Fibroblast of mammary gland (primary cell): ENCODE data around the gene ST6GAL1.

Source experiments
- DNase-seq: peaks from one replicate; pipeline ENCODE4 v3.0.0-alpha.2; 2010; ENCODE audit warnings: low read depth
- H3K4me3 ChIP-seq: 2 replicates; pipeline ENCODE4 v1.5.1; 2011; ENCODE audit warnings: low read depth, mild to moderate bottlenecking, low read length, moderate library complexity; ENCODE audit not compliant: control insufficient read depth
- TF ChIP-seq, protein P1 (sequence below): conservative IDR thresholded peaks from 2 replicates; pipeline ENCODE4 v1.5.1; 2011; ENCODE audit warnings: low read depth, low read length, inconsistent platforms; ENCODE audit not compliant: control insufficient read depth, insufficient read depth

The ST6GAL1 gene

DNA sequence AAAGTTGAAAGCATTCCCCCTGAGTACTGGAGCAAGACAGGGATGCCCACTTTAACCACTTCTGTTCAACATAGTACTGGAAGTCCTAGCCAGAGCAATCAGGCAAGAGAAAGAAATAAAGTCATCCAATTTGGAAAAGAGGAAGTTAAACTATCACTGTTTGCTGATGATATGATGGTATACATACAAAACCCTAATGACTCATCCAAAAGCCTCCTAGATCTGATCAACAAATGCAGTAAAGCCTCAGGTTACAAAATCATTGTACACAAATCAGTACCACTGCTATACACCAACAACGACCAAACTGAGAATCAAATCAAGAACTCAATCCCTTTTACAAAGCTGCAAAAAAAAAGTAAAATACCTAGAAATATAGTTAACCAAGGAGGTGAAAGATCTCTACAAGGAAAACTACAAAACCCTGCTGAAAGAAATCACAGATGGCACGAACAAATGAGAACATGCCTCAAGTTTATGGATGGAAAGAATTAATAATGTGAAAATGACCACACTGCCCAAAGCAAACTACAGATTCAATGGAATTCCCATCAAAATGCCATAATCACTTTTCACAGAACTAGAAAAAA, 168.7 kb downstream of the ST6GAL1 start:
- TF ChIP-seq, protein P1, sequence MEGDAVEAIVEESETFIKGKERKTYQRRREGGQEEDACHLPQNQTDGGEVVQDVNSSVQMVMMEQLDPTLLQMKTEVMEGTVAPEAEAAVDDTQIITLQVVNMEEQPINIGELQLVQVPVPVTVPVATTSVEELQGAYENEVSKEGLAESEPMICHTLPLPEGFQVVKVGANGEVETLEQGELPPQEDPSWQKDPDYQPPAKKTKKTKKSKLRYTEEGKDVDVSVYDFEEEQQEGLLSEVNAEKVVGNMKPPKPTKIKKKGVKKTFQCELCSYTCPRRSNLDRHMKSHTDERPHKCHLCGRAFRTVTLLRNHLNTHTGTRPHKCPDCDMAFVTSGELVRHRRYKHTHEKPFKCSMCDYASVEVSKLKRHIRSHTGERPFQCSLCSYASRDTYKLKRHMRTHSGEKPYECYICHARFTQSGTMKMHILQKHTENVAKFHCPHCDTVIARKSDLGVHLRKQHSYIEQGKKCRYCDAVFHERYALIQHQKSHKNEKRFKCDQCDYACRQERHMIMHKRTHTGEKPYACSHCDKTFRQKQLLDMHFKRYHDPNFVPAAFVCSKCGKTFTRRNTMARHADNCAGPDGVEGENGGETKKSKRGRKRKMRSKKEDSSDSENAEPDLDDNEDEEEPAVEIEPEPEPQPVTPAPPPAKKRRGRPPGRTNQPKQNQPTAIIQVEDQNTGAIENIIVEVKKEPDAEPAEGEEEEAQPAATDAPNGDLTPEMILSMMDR: no peak
- H3K4me3 ChIP-seq: no peak overlapping the region
- DNase-seq: peak; percentile 5

DNA sequence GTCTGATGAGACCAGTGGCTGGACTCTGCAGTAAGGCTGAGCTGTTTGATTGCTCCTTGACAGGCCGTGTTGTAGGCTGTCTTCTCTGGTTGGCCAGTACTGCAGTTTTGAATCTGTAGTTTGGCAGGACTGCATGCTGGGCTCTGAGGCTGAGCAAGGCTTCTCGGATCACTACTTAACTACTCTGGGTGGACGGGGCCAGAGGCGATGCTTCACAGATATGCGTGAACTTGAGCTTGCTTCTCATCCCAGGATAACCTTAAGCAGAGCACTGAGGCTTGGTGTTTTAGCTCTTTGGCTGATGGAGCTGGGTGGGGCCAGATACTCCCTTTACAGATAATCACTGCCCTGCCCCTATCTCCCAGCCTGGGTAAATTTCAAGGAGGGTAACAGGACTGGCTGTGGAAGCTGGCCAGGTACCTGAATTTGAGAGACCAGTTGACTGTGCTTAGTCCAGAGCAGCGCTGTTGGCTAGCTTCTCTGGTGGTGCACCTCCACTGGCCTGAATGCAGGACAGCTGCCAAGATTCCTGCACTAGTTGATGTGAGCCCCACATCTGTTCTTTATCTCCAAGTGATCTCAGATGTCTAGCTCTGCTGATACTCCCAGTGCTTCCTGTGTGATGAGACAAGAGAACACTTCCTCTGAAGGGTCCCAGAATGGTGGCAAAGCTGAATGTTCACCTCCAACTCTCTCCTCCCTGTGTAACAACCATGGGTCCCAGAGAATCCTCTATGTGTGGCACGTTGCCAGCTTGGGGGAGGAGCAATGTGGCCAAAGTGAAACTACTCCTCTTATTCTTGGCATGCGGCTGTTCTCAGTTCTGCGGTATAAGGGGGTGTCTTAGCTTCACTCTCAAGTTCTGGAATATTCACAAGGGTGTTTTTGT, 171.1 kb downstream of the ST6GAL1 start:
- peak overlapping the region; percentile 33 for H3K4me3 ChIP-seq
- TF ChIP-seq, protein P1: no peak
- DNase-seq: peak; percentile 73

DNA sequence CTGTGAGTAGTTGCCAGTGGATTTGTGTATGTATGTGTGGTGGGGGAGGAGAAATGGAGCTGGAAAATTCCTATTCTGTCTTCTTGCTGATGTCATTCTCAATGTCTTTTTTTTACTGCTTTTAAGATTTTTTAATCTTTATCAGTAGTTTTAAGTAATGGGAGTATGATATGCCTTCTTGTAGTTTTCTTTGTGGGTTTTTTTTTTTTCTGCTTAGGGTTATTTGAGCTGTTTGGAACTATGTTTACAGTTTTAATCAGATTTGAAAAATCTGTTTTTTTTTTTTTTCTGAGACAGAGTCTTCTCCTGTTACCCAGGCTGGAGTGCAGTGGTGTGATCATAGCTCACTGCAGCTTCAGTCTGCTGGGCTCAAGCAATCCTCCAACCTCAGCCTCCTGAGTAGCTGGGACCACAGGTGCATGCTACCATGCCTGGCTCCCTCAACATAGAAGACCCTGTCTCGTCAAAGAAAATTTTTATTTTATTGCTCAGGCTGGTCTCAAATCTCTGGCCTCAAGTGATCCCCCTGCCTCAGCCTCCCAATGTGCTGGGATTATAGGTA, 171.8 kb downstream of the ST6GAL1 start:
- H3K4me3 ChIP-seq: peak overlapping the region; percentile 33
- TF ChIP-seq, protein P1: no peak
- no peak for DNase-seq

DNA sequence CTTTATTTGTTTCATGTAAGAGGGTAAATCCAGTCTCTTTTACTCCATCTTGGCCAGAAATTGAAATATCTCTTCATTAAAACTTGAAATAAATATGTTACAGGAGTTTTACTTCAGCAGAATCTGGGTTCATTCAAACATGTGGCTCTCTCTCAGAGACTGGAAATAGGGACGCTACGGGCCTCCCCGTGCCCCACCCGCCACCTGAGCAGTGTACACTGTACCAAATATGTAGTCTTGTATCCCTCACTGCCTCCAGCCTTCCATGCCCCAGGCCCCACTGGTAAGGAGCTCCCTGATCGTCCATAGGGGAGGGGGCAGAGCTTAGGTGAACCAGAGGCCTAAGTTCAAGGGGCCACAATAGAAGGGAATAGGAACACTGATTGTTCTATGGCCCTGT, 172.9 kb downstream of the ST6GAL1 start:
- TF ChIP-seq, protein P1: no peak
- no peak for DNase-seq
- H3K4me3 ChIP-seq: no peak overlapping the region

DNA sequence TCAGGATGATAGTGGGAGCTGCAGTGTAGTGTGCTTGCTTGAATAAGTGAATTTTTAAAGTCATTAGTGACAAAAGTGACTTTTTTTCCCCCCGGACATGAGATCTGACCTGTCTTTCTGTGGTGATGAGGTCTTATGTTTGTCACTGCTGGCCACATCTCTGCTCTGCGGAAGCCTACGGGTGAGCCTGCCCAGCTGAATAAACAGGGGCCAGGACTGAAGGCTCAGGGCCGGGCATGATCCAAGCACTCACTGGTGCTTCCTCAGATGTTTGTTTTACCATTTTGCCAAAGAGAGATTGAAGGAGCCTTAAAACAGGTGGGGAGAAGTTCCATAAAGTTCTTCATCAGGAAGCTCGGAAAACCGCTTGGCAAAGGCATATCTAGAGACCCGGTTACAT, 174.0 kb downstream of the ST6GAL1 start:
- DNase-seq: peak; percentile 31
- no peak overlapping the region for H3K4me3 ChIP-seq
- TF ChIP-seq, protein P1: no peak

DNA sequence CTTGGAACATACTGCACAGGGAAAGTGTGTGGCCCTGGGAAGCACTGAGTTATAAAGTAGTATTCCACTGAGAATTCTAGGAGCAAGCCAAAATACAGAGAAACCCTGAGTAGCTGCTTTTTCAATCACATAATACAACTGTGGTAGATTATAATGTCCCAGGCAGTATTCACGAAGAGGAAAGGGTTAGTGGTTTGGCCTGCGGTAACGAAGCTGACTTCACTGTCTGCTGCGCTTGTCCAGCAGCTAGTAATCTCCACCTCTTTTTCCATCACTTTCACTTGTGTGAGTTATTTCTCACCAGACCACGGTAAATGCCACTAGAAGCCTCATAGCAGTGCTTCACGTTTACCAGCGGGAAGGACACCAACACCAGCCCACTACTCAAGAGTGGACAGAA, 174.6 kb downstream of the ST6GAL1 start:
- peak; percentile 73 for DNase-seq
- TF ChIP-seq, protein P1: no peak
- H3K4me3 ChIP-seq: no peak overlapping the region
